ENCODE data around the gene MACROH2A1. TPM values are rescaled to one million over a fixed set of nuclear protein-coding genes. Genes with fewer than 3 reads are reported as not detected.

Gene MACROH2A1
- polyA plus RNA-seq, 1 of the 3 experiments (the other 2 are of a cell fraction), result 165 TPM

GRCh38 chr5:135331612-135332011 is 67.4 kb downstream of the MACROH2A1 start (continued):
- TF ChIP-seq FOSL2 (IDR thresholded peaks at IDR 0.05; ENCODE audit: borderline replicate concordance, low read depth) (no peak), PBX3 (IDR thresholded peaks at IDR 0.05) (no peak), MEF2A (IDR thresholded peaks at IDR 0.05; ENCODE audit: borderline replicate concordance, low read depth) (no peak)

GRCh38 chr5:135330798-135331096 is 68.3 kb downstream of the MACROH2A1 start:
- Histone ChIP-seq H3F3A (replicated peaks; ENCODE audit: insufficient read depth) (peaks cover 15% of the 10 kb centered on the region), H3K27me3 (ENCODE audit: insufficient read depth) (no peaks in the 10 kb centered on the region), H3K4me2 (no peak overlapping the region), H3K9ac (no peak overlapping the region), H2AFZ (ENCODE audit: low read depth) (no peak overlapping the region), H3K9me3 (no peaks in the 10 kb centered on the region), H3K9me2 (no peaks in the 10 kb centered on the region), H3K4me1 (ENCODE audit: control insufficient read depth in 1 of 2, insufficient read depth in 2 of 2, low read depth in 1 of 2, low read length in 1 of 2) (peaks cover 0 to 4% of the 10 kb centered on the region in 2 experiments; a peak in 2 of 4 replicates), H3K27ac (ENCODE audit: low read depth in 2 of 2, low read length in 1 of 2) (no peak overlapping the region), H4K20me1 (ENCODE audit: insufficient read depth) (peaks cover 7% of the 10 kb centered on the region; the same call in 1 of the 2 replicates), H3K4me3 (ENCODE audit: low read depth in 2 of 2, low read length in 1 of 2) (no peak overlapping the region), H3K79me2 (ENCODE audit: insufficient read depth) (no peaks in the 10 kb centered on the region), H3K36me3 (replicated peaks in 1 of 2; ENCODE audit: control insufficient read depth in 1 of 2, insufficient read depth in 2 of 2, low read length in 1 of 2) (peaks cover 15 to 41% of the 10 kb centered on the region in 2 experiments)
- TF ChIP-seq NRF1 (IDR thresholded peaks at IDR 0.05; ENCODE audit: low read depth, low read length), result no peak
- TF ChIP-seq EZH2phosphoT487 (IDR thresholded peaks at IDR 0.05; ENCODE audit: borderline replicate concordance, low read depth), result no peak
- no peak for TF ChIP-seq RXRA (IDR thresholded peaks at IDR 0.05; ENCODE audit: borderline replicate concordance, low read depth)
- TF ChIP-seq GABPA (IDR thresholded peaks at IDR 0.05; ENCODE audit: low read depth), result no peak
- no peak for TF ChIP-seq USF1 (IDR thresholded peaks at IDR 0.05; ENCODE audit: borderline replicate concordance, low read depth)
- TF ChIP-seq YY1 (IDR thresholded peaks at IDR 0.05; ENCODE audit: low read depth), result no peak
- no peak for TF ChIP-seq ELF1 (IDR thresholded peaks at IDR 0.05)
- TF ChIP-seq TCF12 (IDR thresholded peaks at IDR 0.05), result no peak
- TF ChIP-seq FOXM1 (IDR thresholded peaks at IDR 0.05; ENCODE audit: low read depth), result no peak
- TF ChIP-seq IRF3 (IDR thresholded peaks at IDR 0.05; ENCODE audit: low read depth, low read length), result no peak
- TF ChIP-seq TEAD4 (IDR thresholded peaks at IDR 0.05; ENCODE audit: borderline replicate concordance, insufficient read depth), result no peak
- TF ChIP-seq JUND (IDR thresholded peaks at IDR 0.05), result no peak
- no peak for TF ChIP-seq CHD2 (IDR thresholded peaks at IDR 0.05; ENCODE audit: low read length, partially characterized antibody)
- TF ChIP-seq EP300 (IDR thresholded peaks at IDR 0.05; ENCODE audit: borderline replicate concordance in 1 of 2, low read depth in 1 of 2, low read length in 1 of 2), result no peak
- TF ChIP-seq NFIC (IDR thresholded peaks at IDR 0.05; ENCODE audit: borderline replicate concordance), result no peak
- no peak for TF ChIP-seq FOSL2 (IDR thresholded peaks at IDR 0.05; ENCODE audit: borderline replicate concordance, low read depth)
- no peak for TF ChIP-seq MAX (IDR thresholded peaks at IDR 0.05; ENCODE audit: low read depth)
- no peak for TF ChIP-seq TAF1 (IDR thresholded peaks at IDR 0.05; ENCODE audit: borderline replicate concordance, low read depth, low read length)
- DNase-seq, result no peak
- ChIA-PET POLR2A (no interaction called here), CTCF (interaction anchor here (0.5 to 2.5 kb wide), 3 partner anchors 8 to 98 kb away, joined by 3 to 17 read pairs (median 9); no protein-coding TSS in a partner anchor)
- 100% methylated on average over 2 of the region's 3 CpGs for WGBS (ENCODE audit: low lambda C conversion rate)

Data from SK-N-SH (cell line).